GM18517 (cell line): Measurements from ENCODE around the gene DSCAML1.

ENCODE experiments used
- ATAC-seq: cut with Tn5 transposase; IDR thresholded peaks from one replicate; pipeline ENCODE4 v1.9.1; 2021; ENCODE audit warnings: mild to moderate bottlenecking, moderate library complexity; ENCODE audit not compliant: unreplicated experiment

DSCAML1 gene

DNA sequence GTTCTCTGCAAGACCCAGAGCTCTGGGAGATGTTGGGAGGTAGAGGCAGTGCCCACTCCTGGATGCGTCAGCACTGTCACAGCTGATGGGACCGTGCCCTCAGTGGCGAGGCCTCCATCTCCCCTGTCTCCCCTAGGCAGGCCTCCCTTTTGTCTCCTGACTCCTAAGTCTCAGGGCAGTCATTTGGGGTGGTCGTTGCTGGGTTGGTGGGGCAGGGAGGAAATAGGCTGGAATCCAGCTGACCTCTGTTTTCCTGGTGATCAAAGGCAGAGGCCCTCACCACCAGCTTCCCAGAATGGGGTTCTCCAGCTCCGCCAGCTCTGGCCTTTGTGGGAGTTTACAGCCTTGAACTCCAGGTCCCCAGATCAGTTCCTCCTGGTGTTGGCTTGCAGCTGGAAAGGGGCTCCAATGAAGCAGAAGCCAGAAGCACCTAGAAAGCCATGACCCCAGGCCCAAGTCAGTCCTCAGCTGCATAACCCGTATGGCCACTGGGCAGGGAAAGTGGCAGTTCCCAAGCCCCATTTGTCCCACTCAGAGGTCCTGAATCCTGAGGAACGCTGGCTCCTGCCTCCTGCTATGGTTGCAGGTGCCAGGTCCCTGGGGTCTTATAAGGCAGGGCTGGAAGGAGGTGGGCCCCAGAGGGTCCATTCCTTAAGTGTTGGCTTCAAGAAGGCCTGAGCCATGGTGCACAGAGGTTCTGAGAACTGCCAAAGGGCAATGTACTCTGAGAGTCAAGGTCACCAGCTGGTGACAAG is 34.8 kb upstream of the DSCAML1 start:
- ATAC-seq, result no peak

DNA sequence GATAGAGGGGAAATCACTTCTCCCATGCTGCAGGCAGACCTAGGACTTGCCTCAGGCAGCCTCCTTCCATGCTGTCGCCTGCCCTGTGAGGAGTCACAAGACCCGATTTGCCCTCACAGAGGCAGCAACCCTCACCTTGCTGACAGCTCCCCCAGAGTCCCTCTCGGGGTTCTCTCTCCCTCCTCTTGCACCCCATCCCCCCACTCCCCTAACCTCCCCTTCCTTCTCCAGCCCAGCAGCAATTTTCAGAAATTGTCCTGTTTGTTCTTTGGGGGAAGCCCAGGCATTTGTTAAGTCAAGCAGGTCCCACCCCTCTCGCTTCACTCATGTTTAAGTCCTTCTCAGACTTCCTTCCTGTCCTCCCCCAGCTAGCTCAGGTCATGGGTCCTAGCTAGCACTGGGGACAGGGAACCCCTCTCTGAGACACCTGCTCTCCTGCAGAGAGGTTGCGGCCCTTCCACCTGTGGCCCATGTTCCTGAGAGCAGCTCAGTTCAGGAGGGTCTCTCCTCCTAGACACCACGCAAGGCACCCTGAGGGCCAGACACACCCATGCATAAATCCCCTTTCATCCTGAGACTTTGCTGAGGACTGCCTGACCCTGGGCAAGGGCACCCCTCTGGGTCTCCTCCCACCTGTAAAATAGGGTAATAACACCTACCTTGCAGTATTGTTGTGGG is 33.8 kb upstream of the DSCAML1 start:
- no peak for ATAC-seq

DNA sequence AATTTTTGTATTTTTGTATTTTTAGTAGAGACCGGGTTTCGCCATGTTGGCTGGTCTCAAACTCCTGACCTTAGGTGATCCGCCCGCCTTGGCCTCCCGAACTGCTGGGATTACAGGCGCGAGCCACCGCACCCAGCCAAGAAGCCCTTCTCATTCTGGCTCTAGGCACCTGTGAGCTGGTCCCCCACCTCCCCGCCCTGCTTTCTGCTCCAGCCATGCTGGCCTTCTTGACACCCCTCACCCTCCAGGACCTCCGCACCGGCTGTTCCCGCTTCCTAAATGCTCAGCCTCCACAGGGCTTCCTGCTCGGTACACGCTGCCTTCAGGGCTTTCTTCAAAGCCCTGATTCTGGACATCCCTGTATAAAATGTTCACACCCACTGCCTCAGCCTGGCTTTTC is 33.1 kb upstream of the DSCAML1 start:
- no peak for ATAC-seq

DNA sequence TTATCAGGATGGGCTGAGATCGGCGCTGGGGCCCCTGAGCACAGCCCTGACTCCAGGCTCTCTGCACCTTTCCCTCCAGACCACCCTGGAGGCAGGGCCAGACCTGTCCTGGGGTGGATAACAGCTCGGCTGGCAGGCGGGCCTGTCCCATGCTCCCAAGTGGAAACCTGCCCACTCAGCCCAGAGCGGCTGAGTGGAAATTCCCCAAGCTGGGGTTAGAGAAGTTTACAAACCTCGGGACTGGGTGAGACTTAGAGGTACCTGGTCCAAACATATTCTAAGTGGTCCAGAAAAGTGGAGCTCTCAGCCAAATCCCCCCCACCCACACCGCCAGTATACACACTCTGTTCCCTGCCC is 32.3 kb upstream of the DSCAML1 start:
- no peak for ATAC-seq

- no peak for ATAC-seq
Measured at GRCh38 chr11:117828611-117829368, 31.8 kb upstream of the DSCAML1 start.

DNA sequence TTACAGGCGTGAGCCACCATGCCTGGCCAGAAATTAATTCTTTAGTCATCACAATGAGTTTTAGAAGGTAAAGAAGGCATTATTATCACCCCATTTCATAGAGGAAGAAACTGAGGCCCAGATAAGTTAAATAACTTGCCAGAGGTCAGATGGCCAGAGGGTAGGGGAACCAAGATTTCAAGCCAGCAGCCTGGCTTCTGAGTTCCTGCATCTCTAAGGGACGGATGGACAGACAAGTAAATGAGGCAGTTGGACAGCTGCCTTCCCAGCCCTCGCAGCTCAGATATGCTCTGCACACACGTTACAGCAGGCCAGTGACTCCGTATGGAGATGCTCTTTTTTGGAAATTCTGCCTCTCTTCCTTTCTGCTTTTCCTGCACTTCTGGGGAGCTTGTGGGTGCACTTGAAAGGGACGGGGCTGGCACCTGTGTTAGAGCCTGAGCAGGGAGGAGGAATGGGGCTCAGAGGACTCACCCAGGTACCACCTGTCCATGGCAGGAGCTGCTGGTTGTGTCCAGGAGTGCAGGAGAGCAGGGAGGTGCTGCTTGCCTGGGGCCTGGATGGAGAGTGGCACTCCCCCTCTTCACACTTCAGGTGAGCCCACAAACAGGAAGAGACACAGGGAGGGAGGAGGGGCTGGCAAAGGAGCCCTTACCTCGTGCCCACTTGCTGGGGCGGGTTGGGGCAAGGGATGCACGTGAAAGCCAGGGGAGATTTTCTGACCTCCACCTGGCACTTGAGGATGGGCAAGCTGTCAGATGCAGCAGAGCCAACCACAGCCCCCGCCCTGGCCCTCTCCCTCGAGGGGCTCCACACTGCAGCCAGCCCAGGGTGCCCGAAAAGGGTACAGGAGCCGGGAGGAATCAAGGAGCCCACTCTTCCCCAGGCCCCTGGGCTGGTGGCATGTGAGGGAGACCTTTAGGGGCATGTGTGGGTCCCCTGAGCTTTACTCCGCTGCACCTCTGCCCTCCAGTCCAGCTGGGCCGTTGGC is 30.8 kb upstream of the DSCAML1 start:
- ATAC-seq, result no peak

DNA sequence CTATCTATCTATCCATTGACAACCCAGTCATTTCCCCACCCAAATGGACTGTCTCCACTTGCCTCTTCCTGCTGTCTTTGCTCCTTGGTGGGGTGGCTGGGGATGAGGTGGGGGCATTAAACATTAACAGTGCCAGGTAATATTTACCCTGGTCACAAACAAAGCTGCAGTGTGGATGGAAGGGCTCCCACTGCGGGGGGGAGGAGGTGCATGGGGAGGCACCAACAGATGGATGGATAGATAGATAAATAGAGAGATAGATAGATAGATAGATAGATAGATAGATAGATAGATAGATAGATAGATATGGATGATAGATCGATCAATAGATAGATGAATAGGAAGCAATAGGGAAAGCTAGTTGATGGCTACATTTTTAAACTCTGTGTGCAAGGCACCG is 29.8 kb upstream of the DSCAML1 start:
- no peak for ATAC-seq

- no peak for ATAC-seq
Measured at GRCh38 chr11:117826190-117826570, 29.2 kb upstream of the DSCAML1 start.

- ATAC-seq, result no peak
Measured at GRCh38 chr11:117825538-117826189, 28.6 kb upstream of the DSCAML1 start.

DNA sequence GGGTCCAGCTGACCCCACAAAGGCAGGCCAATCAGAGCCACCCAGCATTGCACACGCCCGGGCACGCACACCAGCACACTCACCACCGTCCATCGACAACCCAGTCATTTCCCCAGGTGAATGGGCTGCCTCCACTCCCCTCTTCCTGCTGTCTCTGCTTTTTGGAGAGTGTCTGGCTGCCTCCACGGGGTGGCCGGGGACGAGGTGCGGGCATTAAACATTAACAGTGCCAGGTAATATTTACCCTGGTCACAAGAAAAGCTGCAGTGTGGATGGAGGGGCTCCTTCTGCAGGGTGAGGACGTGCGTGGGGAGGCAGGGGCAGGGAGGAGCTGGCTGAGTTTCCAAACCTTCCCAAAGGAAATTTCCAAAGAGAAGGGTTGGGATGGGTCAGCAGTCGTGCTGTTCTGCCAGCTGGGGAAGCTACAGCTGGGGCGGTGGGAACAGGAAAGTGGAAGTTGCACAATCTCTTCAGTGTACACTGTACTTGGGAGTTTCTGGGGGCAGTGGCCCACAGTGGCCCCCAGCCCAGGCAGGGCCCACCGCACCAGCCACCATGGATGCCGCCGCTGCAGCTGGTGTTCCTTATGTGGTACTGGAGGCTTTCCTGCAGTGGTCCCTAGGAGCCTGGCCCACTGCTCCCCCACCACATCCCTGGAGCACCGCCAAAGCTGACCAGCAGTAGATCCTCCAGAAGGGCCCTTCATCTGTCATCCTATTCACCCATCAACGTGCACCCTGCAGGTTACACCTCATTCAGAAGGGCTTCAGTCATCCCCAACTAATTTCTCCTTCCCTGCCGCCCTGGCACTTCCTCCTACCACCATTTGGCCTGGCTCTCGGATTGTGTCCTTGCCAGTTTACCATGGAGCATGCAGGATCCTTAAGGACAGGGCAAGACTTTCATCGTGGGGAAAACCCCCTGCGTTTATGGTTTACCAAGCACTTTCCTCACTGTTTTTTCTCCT is 27.8 kb upstream of the DSCAML1 start, which contains the start of gene FXYD2:
Gene FXYD2, minus strand, starts transcription at position 174 of the 967 bp plus-strand sequence. Its CDS starts 66 bp downstream, at position 108.
- no peak for ATAC-seq

- no peak for ATAC-seq
Measured at GRCh38 chr11:117823946-117824420, 27.0 kb upstream of the DSCAML1 start.

DNA sequence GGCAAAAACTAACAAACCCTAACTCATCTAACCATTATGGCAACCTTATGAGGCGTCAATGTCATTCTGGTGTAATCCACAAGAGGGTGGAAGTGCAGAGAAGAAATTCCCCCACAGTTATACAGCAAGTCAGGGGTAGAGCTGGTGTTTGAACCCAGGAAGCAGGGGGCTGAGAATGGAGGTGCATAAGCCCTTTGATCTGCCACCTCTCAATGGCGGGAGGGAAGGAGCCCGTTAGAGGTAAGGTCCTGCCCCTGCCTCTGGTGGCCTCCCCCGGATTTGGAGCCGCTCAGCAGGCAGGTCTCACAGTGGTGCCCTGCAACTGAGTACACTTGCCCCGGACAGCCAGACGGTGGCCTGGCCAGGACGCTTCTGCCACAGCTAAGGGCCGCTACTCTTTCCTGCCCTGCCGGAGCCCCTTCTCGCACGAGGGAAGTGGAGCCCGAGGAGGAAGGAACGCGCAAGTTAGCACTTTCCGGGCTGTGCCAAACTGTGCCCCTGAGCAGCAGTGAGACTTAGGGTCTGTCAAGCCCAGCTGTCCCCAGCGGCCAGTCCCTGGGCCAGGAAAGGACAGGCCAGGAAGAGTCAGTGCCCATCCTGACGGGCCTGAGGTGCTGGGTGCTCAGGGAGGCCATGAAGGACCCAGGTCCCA is 26.4 kb upstream of the DSCAML1 start:
- ATAC-seq, result no peak

DNA sequence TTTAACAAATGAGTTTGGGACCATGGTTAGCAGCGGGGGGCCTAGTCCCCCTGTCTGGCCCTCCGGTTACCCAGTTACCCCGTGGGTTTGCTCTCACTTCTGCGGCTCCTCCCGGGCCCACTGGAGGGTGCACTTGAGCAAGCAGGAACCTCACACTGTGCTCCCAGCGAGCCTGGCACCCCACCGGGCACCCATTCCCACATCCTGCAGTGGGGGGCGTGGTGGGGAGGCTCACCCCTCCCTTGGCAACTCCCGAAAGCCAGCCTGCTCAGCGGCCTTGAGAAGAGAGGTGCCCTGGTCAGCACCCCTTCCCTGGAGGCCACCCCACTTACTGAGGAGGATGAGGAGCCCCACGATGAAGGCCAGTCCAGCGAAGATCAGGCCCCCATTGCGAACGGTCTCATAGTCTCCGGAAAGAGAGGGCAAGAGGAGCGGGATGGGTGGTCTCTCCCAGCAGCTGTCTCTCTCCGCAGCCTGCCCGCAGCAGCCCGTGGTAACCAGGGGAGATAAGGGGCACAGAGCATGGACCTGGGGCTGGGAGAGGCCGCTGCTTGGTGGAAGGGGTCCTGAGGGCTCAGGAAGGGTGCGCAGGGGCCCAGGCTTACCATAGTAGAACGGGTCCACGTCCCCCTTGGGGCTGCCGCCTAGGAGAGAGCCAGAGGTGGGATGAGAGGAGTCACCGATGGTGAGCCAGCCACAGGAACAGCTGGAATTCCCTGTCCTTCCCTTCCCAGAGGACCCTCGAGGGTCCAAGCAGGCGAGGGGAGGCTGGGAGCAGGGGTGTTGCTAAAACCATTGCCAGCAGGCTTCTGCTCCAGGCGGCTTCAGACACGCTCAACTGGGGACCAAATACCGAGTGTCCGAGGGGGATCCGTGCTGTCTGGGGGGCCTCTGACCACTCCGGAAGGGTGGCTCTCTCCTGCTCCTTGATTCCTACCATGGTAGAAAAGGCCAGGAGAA is 25.3 kb upstream of the DSCAML1 start:
- no peak for ATAC-seq

GRCh38 chr11:117821431-117821830 is 24.4 kb upstream of the DSCAML1 start:
- ATAC-seq, result no peak

DNA sequence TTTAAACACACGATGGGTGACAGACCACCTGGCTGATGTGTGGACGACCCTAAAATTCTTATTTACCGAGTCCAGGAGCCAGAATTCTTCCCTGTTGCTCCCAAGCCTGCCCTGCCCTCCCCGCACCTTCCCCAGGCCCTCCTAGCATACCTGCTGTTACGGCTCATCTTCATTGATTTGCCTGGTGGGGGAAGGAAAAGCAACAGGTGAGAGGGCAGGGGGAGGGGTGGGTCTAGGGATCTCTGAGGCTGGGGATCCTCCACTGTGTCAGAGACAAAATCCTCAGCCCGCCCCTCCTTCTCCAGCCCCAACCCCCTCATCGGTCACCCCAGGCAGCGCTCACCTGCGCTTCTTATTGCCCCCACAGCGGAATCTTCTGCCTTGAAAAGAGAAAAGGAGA is 23.5 kb upstream of the DSCAML1 start:
- no peak for ATAC-seq

DNA sequence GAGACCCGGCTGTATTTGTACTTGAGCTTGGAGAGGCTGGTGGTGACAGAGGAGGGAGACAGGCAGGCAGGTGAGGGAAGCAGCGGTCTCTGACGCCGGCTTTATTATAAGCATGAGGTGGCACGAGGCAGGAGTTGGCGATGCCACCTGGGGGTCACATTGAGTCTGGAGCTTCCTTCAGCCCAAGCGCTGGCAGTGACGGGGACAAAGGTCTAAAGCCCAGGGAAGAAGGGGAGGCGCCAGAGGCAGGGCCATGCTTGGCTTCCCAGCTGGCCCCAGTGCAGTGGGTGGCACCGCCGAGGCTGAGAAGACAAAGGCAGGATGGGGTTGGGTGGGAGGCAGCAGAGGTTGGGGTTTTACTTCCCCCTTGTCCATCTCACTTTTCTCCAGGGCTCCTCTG is 23.1 kb upstream of the DSCAML1 start:
- ATAC-seq, result no peak
